Measurements from ENCODE around the gene CYP46A1.

Gene CYP46A1

DNA sequence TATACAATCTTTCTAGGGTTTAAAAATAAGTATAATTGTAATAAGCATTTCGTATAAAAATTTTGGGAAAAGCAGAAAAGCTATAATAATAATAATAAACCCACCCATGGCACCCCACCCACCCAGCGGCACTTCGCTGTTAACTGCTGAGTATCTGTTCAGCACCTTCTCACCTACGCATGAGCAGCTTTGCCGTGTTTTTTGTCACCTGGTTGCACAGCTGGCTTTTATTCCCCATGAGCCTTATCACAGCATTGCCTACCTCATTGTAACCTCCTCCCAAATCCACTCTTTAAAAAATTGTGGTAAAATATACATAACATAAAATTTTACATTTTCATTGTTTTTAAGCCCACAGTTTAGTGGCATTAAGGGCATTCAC is 34.7 kb downstream of the CYP46A1 start:
- TF ChIP-seq, protein P1, sequence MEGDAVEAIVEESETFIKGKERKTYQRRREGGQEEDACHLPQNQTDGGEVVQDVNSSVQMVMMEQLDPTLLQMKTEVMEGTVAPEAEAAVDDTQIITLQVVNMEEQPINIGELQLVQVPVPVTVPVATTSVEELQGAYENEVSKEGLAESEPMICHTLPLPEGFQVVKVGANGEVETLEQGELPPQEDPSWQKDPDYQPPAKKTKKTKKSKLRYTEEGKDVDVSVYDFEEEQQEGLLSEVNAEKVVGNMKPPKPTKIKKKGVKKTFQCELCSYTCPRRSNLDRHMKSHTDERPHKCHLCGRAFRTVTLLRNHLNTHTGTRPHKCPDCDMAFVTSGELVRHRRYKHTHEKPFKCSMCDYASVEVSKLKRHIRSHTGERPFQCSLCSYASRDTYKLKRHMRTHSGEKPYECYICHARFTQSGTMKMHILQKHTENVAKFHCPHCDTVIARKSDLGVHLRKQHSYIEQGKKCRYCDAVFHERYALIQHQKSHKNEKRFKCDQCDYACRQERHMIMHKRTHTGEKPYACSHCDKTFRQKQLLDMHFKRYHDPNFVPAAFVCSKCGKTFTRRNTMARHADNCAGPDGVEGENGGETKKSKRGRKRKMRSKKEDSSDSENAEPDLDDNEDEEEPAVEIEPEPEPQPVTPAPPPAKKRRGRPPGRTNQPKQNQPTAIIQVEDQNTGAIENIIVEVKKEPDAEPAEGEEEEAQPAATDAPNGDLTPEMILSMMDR (IDR thresholded peaks at IDR 0.05; ENCODE audit: low read depth, low read length, missing control alignments) = no peak
- no peak overlapping the region for H3K4me3 ChIP-seq (ENCODE audit: low read depth, low read length)
- DNase-seq (ENCODE audit: low read depth) = no peak

- TF ChIP-seq, protein P1 (IDR thresholded peaks at IDR 0.05; ENCODE audit: low read depth, low read length, missing control alignments) = no peak
- H3K4me3 ChIP-seq (ENCODE audit: low read depth, low read length) = no peak overlapping the region
- DNase-seq (ENCODE audit: low read depth) = no peak
These were observed 37.1 kb downstream of the CYP46A1 start for GRCh38 chr14:99720941-99721791.

- TF ChIP-seq, protein P1 (IDR thresholded peaks at IDR 0.05; ENCODE audit: low read depth, low read length, missing control alignments) = no peak
- DNase-seq (ENCODE audit: low read depth) = no peak
These were observed 37.9 kb downstream of the CYP46A1 start for GRCh38 chr14:99721792-99722516.

GRCh38 chr14:99722741-99723140 is 38.6 kb downstream of the CYP46A1 start:
- DNase-seq (ENCODE audit: low read depth) = no peak
- no peak overlapping the region for H3K4me3 ChIP-seq (ENCODE audit: low read depth, low read length)
- TF ChIP-seq, protein P1 (IDR thresholded peaks at IDR 0.05; ENCODE audit: low read depth, low read length, missing control alignments) = no peak

More at GRCh38 chr14:99721792-99722516, 37.9 kb downstream of the CYP46A1 start:
- H3K4me3 ChIP-seq (ENCODE audit: low read depth, low read length) = no peak overlapping the region

DNA sequence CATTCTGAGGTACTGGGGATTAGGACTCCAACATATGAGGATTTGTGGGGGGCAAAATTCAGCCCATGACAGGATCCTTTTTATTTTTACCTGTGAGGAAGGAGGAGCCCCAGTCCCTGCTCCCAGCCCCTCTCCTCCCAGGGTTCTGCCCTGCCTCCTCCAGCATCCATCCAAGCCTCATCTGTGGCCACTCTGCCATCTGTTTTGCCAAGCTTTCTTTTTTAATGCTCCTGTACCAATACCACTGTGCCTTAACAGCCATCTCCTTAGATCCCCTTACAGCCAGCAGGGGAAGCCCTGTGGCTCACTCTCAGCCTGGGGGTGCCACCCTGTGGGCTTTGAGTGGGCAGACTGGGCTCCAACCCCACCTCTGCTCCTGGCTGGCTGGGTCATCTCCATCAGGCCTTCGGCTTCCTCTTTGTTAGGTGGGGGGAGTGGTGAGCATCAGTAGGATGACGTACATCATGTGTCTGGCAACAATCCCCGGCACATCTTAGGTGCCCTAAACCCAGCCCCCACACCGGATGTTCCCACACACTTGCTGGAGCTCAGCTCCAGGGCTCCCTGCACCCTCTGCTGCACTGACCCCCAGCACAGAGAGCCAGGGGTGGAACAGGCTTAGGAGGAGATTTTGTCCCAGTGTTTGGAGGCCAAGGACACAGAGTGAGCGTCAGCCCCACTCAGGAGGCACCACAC is 40.2 kb downstream of the CYP46A1 start:
- no peak overlapping the region for H3K4me3 ChIP-seq (ENCODE audit: low read depth, low read length)
- TF ChIP-seq, protein P1 (IDR thresholded peaks at IDR 0.05; ENCODE audit: low read depth, low read length, missing control alignments) = no peak
- DNase-seq (ENCODE audit: low read depth) = no peak

- H3K4me3 ChIP-seq (ENCODE audit: low read depth, low read length) = no peak overlapping the region
- TF ChIP-seq, protein P1 (IDR thresholded peaks at IDR 0.05; ENCODE audit: low read depth, low read length, missing control alignments) = no peak
- no peak for DNase-seq (ENCODE audit: low read depth)
These were observed 41.1 kb downstream of the CYP46A1 start for GRCh38 chr14:99724939-99725773.

Data from GM12864 (cell line).